ENCODE data around the gene KLHL12.
A peak's percentile ranks its signal among the peaks of the same experiment; 100 is the strongest.

Gene KLHL12

DNA sequence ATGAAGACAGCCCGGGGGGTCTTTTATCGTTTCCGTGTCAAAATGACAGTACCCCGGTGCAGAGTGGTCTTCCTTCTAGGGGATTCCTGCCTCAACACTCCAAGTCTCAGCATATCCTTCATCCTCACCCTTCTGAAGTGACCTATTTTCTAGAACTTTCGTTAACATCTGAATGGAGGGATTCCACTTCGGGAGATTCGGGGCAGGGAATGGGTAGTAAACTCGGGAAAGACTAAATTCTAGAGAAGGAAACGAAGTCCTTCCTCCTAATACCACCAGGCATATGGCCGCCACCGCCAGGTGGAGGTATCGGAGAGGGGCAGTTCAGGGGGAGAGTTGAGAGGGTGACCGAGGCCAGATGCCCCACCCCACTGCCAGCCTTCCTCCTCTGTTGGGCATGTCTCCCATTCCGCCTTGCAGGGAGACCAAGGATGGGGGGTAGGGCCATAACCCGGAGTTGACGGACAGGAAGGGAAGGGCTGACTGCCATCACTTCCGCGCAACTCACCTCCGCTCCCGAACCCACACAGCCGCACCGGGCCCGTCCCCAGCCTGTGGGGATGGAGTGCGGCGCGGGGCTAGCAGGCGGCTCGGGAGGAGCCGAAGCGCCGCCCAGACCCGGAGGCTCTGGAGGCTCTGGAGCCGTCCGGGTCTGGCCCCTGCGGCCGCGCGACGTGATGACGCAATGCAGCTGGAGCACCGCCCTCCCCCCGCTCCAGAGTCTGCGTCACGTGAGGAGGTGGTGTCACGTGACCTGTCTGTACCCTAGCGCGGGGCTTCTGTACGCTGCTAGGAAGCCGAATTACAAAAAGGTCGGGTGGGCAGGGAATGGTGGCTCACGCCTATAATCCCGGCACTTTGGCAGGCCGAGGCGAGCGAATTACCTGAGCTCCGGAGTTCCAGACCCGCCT is at the start of gene KLHL12:
Gene KLHL12, minus strand, starts transcription at position 654 of the 911 bp plus-strand sequence. CDS start 2,072 bp downstream, outside the sequence.
- DNase-seq (ENCODE audit: insufficient read length, low spot score), result peak; percentile 87
- FAIRE-seq, result peak; percentile 96

DNA sequence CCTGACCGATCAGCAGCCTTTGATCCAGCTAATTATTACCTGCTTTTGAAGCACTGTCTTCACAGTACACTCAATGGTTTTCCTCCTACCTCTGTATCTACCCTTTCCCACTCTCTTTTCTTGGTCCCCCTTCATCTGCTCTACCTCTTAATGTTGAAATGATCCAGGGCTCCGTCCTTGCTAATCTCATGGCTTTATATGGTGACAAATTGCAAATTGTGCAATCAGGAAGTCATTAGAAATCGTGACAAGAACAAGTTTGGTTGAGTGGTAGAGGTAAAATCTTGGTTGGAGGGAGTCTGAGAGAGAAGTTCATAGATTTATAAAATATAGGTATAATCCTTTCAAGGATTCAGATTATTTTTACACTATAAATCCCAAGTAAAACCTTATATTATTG is 49.6 kb upstream of the KLHL12 start:
- FAIRE-seq (no peak), DNase-seq (ENCODE audit: insufficient read length, low spot score) (no peak)

DNA sequence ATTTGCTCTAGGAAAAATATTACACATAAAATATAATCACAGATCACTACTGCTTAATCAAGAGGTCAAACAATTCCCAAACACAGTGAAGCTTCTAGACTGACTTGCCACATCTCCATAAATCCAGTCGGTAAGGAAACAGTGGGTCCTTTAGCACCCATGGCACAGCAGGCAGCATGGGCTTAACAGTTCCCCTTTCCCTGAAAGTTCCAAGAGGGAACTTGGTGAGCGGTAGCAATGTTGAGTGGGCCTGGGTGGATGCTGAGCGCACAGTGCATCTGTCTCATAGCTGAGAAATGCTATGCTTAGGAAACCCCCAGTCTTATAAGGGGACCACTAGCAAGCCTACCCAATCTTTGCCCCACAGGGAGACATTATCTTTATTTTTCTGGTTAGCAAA is 47.8 kb upstream of the KLHL12 start:
- FAIRE-seq (no peak), DNase-seq (ENCODE audit: insufficient read length, low spot score) (no peak)

DNA sequence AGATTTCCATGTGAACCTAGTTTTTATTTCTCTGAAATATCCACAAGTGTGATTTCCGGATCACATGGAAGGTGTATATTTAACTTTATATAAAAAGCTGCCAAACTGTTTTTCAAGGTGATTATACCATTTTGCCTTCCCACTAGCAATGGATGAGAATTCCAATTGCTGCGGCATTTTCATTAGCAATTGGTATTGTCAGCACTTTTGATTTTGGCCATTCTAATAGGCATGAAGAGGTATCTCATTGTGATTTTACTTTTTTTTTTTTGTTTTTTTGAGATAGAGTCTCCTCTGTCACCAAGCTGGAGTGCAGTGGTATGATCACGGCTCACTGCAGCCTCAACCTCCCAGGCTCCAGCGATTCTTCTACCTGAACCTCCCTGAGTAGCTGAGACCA is 45.0 kb upstream of the KLHL12 start:
- no peak for DNase-seq (ENCODE audit: insufficient read length, low spot score)
- FAIRE-seq, result no peak

DNA sequence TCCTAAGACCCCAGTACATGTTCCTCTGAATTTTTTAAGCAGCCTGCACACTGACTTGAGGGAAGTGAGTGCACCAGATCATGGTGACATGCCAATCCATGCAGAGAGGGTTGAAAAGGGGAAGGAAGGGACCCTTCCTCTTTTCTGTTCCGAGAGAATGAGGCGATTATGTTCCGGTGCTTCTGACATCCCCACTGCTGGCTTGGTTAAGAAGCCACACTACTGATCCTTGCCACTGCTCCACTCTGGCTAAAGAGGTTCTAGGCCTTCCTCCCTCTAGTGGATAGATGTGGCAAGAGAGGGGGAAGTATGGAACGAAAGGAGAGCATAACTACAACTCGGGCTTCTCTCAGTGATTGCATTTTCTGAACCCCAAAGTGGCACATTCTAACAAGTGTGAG is 41.9 kb upstream of the KLHL12 start:
- FAIRE-seq (peak; percentile 84), DNase-seq (ENCODE audit: insufficient read length, low spot score) (peak; percentile 76)

DNA sequence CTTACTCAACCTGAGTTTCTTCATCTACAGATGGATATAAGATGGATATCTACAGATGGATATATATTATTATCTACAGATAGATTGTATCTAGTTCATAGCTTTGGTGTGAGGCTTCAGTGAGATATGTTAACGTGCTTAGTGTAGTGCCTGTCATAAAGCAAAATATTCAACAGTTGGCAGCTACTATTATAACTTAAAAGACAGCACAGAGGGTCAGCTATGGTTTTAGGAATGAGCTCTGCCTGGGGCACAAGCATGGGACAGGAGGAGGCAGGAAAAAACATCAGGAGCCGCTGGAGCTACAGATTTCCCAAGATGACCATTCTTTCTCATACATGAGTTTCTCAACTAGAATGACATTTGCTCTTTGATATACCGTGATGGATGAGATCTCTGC is 41.3 kb upstream of the KLHL12 start:
- DNase-seq (ENCODE audit: insufficient read length, low spot score), result no peak
- no peak for FAIRE-seq

DNA sequence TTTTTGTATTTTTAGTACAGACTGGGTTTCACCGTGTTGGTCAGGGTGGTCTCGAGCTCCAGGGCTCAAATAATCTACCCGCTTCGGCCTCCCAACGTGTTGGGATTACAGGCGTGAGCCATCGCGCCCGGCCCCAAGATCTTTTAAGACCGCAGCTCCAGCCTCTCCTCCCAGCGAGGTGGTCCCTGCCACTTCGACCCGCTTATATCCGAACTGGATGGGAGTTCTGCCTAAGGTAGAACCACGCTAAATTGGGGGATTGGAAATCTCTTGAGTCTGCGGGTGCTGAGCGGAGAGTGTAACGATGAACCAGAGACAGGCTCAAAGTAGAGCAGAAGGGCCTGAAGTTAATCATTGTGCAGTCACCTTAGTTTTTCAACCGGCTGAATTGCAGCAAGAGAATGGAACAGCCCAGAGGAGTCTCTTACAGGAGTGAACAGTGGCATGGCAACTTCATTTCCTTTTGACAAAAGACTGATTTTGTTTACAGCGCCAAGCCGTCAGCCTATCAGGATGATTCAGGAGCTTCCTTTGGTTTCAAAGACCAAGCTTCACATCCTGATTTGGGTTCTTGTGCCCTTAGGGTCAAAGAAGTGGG is 40.7 kb upstream of the KLHL12 start:
- FAIRE-seq (peak; percentile 66), DNase-seq (ENCODE audit: insufficient read length, low spot score) (peak; percentile 31)

DNA sequence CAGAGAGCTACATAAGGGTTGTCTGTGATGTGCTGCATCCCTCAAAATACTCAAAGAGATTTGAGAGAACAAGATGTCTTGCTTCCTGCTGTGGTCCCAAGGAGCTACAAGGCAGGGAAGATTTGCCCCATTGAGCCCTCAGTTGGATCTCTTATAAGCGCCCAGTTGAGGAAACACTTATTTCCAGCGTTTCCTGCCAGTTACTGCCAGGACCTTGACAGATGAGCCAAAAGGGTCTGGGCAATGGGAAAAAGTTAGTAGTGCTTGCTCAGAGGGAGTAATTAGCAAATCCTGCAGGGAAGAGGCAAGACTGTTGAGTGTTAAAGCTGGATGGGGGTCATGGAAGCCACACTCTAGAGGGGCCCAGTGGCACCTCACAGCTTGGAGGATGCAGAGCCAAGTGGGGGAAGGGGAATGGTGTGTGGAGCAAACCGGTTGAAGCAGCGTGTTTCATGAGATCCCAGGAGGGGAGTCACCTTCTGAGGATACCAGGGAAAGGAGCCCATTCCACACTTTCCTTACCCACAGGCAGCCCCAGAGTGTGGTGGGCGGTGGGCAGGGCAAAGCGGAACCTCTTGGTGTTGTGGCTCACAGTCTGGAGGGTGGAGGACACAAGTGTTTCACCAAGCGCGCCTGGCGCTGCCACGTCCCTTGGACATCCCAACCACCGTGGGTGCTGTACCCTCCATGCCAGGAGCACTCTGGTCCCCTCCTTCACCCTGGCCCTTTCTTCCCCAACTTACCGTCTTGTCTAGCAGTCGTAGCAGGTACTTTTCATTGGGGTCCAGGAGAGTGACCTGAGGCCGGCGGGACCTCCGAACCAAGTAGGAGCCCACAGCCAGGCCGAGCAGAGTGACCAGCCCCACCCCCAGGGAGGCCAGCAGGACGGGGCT is 39.2 kb upstream of the KLHL12 start:
- FAIRE-seq (no peak), DNase-seq (ENCODE audit: insufficient read length, low spot score) (no peak)

DNA sequence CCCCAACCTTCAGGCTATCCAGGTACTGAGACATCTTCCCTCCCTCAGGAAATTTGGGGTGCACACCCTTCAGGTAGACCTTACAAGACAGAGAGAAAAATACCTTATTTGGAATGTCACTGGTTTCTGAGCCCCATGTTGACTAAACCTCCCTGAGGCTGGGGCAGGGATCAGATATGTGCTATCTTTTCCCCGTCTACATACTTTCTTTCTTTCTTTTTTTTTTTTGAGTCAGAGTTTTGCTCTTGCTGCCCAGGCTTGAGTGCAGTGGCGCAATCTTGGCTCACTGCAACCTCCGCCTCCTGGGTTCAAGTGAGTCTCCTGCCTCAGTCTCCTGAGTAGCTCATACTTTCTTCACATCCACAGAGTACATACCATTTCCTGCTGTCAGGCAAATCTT is 38.4 kb upstream of the KLHL12 start:
- no peak for FAIRE-seq

DNA sequence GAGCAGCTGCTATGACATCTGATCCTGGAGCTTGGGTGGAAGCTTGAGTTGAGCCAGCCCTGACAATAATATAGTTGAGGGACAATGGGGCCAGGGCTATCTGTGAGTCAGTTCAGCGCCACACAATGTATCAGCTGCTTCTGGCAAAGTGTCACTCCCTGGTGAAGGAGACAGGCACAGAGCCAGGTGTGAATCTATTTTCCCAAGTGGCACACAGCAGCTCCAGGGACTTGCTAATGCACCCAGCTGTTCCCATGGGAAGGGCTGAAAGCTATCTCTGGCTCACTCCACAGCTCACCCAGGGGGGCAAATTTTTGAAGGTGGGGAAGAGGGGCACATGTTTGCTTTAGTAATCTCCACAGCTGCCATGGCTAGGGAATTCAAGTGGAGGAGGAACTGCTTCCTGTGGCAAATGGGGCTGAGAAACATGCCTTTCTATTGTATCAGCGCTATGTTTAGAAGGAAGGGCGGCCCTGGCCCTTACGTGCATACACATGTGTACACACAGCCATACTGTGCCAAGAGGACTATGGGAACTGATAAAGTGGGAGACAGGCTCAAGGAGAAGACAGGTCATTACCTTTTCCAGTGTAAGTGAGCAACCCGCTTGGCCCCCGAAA is 37.9 kb upstream of the KLHL12 start:
- FAIRE-seq (no peak), DNase-seq (ENCODE audit: insufficient read length, low spot score) (no peak)

More for the DNA sequence above, 38.4 kb upstream of the KLHL12 start:
- no peak for DNase-seq (ENCODE audit: insufficient read length, low spot score)

DNA sequence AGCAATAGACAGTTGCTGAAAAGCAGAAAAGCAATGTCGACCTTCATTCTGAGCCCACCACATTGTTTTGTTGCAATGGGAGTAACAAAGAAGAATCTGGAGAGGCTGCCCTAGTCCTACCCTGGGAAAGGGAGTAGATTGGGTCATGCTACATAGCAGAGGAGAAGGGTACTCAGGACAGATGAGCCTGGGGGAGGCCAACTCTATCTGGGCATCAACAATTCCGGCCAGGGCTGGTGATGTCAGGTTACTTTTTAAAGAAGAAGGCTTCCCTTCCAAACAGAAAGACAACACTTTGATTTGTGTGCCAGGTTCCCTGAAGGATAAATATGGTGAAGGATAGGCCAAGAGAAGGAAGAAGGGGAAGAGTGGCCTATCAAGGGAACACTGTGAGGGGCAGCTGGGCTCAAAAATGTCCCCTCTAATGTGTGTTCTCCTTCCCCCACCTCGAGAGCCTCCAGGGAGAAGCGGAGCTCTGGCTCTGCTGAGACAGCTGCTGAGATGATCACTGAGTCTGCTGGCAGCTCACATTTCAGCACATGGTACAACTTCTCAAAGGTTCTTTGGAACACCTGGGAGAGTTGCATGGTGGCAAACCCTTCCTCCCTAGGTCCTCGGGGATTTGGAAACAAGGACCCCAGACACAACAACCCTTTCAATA is 34.3 kb upstream of the KLHL12 start:
- FAIRE-seq (no peak), DNase-seq (ENCODE audit: insufficient read length, low spot score) (no peak)

DNA sequence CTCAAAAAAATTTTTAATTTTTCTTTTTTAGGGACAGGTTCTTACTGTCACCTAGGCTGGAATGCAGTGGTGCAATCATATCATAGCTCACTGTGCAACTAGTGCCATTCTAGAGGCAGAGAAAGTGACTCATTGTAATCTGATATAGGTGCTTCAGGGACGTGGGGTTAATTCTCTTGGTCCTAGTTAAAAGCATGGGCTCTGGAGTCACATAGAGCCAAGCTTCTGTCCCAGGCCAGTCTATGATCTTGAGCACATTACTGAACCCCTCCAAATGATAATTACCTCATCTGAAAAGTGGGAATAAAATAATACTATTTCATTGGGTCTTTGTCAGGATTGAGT is 32.2 kb upstream of the KLHL12 start:
- no peak for DNase-seq (ENCODE audit: insufficient read length, low spot score)
- FAIRE-seq, result no peak

DNA sequence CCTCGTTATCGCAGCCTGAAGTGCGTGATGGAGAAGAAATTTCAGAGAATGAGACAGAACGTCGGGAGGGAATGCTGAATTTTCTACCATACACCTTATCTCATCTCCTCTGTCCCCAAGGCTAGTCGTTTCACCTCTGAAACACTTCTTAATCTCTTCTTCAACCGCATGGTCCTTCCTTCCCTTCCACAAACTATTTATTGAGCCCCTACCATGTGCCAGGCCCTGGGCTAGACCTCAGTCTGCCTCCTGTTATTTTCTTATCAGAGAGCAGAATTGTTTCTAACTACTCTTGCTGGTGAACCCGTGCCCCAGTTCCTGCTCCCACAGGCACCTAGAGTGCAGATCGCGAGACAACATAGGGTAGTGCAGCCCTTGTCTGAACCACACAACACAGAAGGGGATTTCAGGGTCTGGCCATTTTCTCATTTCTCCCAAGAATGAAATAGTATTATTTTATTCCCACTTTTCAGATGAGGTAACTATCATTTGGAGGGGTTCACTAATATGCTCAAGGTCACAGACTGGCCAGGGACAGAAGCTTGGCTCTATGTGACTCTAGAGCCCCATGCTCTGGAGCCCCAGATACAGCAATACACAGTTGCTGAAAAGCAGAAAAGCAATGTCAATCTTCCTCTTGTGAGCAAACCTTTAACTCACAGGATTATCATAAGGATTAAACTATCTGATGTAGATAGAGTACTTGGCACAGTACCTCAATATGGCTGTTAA is 31.7 kb upstream of the KLHL12 start:
- no peak for FAIRE-seq
- DNase-seq (ENCODE audit: insufficient read length, low spot score), result no peak

DNA sequence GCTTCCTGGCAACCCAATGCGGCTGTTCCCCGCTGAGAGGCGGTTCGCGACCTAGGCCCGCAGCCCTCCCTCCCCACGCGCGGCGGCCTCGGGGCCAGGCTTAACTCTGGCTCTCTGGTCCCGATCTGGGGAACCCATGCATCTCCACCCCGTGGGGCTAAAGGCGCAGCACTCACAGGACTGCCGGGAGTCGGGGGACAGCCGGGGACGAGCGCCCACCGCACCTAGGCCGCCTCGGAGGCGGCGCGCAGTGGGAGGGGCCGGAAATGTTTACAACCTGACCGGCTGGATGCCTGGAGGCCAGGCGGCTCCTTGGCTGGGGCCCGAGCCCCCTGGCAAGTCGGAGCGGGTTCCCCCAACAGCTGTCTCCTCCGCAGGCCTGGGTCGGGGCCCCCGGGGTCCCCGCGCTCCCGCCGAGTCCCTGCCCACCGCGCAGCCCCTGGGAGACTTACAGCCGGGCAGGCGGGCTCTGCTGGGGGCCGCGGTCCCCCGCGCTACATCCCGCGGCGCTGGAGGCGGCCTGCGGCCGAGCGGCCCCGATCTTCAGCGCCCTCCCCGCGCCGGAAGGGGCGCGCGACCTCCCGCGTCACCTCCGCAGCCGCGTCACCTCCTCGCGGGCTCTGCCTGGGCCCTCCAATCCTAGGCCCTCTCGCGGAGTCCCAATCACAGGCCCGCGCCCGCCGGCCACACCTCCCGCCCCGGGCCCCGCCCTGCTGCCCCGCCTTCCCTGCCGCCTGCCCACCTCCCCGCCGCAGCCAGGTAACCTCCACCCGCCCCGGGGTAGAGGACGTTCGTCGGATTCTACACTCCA is 30.9 kb upstream of the KLHL12 start, which contains the start of gene ADIPOR1:
Gene ADIPOR1, minus strand, starts transcription at position 580 of the 811 bp plus-strand sequence. CDS start 7,242 bp downstream, outside the sequence.
- peak; percentile 99 for DNase-seq (ENCODE audit: insufficient read length, low spot score)
- FAIRE-seq, result peak; percentile 55

DNA sequence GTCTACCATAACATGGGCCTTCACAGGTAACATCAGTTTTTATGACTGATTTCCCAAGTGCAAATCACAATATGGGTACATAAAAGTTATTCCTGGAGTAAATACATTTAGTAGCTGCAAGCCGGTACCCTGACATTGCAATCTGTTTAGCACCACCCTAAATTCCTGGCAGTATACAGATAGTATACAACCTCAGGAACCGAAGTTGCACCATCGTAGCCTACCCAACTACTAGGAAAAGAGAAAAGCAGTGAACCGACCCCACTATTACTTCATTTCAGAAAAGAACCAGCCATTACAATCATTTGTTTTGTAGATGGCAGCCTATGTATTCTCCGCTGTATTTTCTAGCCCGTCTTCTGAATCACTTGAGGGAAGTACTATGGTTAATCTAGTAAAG is 29.9 kb upstream of the KLHL12 start:
- no peak for FAIRE-seq
- DNase-seq (ENCODE audit: insufficient read length, low spot score), result no peak

DNA sequence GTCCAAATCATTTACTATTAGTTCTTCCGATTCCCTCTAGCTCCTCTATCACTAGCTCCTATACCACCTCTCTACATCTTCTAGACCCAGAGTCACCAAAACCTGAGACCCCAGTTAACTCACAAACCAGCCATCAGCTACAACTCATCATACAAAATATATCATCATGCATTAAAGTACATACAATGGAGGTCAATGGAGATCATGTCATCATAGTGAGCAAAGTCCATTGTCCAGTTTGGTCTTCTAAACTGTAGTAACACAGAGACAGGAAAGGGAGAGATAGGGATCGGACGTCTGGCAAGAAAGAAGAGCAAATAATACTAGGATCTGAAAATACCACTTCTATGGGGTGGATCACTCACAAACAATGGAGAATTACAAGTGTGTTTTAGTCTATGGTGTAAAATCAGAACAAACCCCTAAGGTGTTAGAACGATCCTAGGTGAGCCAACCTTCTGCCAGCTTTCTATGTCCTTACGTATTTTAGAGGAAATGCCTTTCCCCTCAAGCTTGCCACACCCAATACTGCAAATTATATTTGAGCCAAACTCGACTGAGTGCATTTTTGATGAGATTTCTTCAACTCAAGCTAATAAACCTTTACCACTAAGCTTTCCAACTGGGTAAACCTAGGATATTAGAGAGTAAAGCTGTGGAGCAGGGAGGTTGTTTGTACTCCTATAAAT is 27.2 kb upstream of the KLHL12 start:
- FAIRE-seq, result no peak
- DNase-seq (ENCODE audit: insufficient read length, low spot score), result no peak

DNA sequence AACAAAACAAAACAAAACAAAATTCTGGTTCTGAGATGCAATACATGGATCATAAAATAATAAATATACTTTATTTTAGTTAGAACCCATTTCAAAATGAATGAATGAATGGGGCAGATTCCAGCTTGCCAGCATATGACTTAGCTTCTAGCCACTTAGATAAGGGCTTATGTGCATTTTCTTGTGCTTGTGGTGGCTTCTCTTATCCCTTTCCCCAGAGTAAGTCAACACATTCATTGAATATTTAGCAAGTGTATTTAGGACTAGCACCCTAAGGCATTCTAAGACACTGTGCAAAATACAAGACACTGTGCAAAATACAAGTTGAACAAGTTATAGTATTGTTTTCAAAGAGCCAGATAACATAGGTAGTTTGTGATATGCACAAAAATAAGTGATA is 26.4 kb upstream of the KLHL12 start:
- DNase-seq (ENCODE audit: insufficient read length, low spot score) (no peak), FAIRE-seq (no peak)

DNA sequence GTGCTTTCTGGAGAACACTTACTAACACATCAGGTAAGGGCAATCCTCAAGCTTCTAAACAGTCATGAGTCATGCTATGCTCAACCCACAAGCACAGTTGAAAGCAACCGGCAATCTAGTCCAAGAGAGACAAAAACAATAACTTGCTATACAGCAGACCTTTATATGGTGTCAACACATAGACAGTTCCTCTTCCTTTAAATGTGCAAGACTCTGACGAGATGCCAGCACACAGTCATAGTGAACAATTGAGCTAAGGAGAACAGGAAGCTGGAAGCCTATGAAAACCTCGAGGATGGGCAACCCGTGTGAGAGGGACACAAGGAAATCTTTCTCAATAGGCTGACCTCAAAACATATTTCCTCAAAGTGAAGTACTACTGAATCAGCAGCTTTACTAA is 25.8 kb upstream of the KLHL12 start:
- FAIRE-seq, result no peak
- DNase-seq (ENCODE audit: insufficient read length, low spot score), result no peak

Measured in GM19239 (cell line).